ENCODE results near the gene NLRP4. TPM values are rescaled to one million over a fixed set of nuclear protein-coding genes. Genes with fewer than 3 reads are reported as not detected.

The NLRP4 gene
- total and polyA plus RNA-seq, 2 of the 4 experiments (the other 2 are of a cell fraction), result not detected

DNA sequence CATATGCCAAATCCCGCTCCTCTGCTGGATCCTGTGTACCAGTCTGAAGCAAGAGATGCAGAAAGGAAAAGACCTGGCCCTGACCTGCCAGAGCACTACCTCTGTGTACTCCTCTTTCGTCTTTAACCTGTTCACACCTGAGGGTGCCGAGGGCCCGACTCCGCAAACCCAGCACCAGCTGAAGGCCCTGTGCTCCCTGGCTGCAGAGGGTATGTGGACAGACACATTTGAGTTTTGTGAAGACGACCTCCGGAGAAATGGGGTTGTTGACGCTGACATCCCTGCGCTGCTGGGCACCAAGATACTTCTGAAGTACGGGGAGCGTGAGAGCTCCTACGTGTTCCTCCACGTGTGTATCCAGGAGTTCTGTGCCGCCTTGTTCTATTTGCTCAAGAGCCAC is 22.1 kb downstream of the NLRP4 start:
- no peak overlapping the region for H3K4ac ChIP-seq (ENCODE audit: low read depth, low read length)
- dilution Hi-C loops (cut with HindIII; ENCODE audit: low sequenced_read_pairs, unreplicated experiment) (no loop called here), in situ Hi-C loops (cut with MboI; ENCODE audit: low sequenced_read_pairs) (no loop called here)

More for the DNA sequence above, 22.1 kb downstream of the NLRP4 start:
- H3K14ac ChIP-seq (replicated peaks; ENCODE audit: low read depth, low read length), result no peak overlapping the region
- no peak overlapping the region for H2AFZ ChIP-seq (replicated peaks; ENCODE audit: low read length, poor library complexity)
- no peak overlapping the region for H2BK120ac ChIP-seq (ENCODE audit: low read depth, low read length)
- H4K20me1 ChIP-seq (ENCODE audit: insufficient read depth, low read length), result no peaks in the 10 kb centered on the region
- H2AK9ac ChIP-seq (replicated peaks; ENCODE audit: low read depth, low read length, poor library complexity), result no peak overlapping the region
- ATAC-seq (ENCODE audit: low read depth) (no peak), DNase-seq (no peak)
- H3K27me3 ChIP-seq (ENCODE audit: control insufficient read depth, insufficient read depth, low read length), result no peaks in the 10 kb centered on the region
- intact Hi-C loops (cut with micrococcal nuclease), result no loop called here
- H2BK20ac ChIP-seq (ENCODE audit: low read depth, low read length), result no peak overlapping the region
- no peak overlapping the region for H3K56ac ChIP-seq (ENCODE audit: extremely low read depth, insufficient read depth, low read length)
- H2AK5ac ChIP-seq (ENCODE audit: low read depth, low read length), result no peak overlapping the region
- H3K4me3 ChIP-seq (ENCODE audit: insufficient read depth, low read depth, low read length), result no peak overlapping the region
- no peak overlapping the region for H3K23ac ChIP-seq (ENCODE audit: low read depth, low read length)
- no peaks in the 10 kb centered on the region for H3K9me1 ChIP-seq (ENCODE audit: insufficient read depth, low read length)
- ChIA-PET POLR2A (ENCODE audit: unreplicated experiment) (no interaction called here), CTCF (no interaction called here)
- H4K5ac ChIP-seq (ENCODE audit: low read depth, low read length), result no peak overlapping the region
- no peak overlapping the region for H3K9ac ChIP-seq (ENCODE audit: low read depth, low read length)
- no peak overlapping the region for H3K4me2 ChIP-seq (ENCODE audit: low read depth, low read length)
- H3K4me1 ChIP-seq (ENCODE audit: control insufficient read depth, insufficient read depth, low read length), result no peaks in the 10 kb centered on the region
- H3K36me3 ChIP-seq (ENCODE audit: control insufficient read depth, insufficient read depth, low read length), result no peaks in the 10 kb centered on the region
- no peak overlapping the region for H4K8ac ChIP-seq (ENCODE audit: low read depth in 2 of 2, low read length in 2 of 2)
- no peak overlapping the region for H2BK15ac ChIP-seq (ENCODE audit: low read depth, low read length)
- no TSS peak for BruUV-seq (replicated peaks)
- WGBS, 2 experiments (ENCODE audit: extremely low coverage in 2 of 2, insufficient read length in 1 of 2), result 79% methylated on average over 7 of the region's 14 CpGs; no CpG with 5 or more reads in 1 of the 2 experiments
- no peak overlapping the region for H2BK5ac ChIP-seq (ENCODE audit: low read depth, low read length, poor library complexity, severe bottlenecking)
- H4K91ac ChIP-seq (ENCODE audit: insufficient read depth, low read depth, low read length), result no peak overlapping the region
- TF ChIP-seq RFX5 (IDR thresholded peaks at IDR 0.05; ENCODE audit: low read depth, low read length) (no peak), MAZ (IDR thresholded peaks at IDR 0.05; ENCODE audit: borderline replicate concordance, low read depth, low read length) (no peak), MXI1 (IDR thresholded peaks at IDR 0.05; ENCODE audit: borderline replicate concordance, low read depth, low read length) (no peak), POLR2A (IDR thresholded peaks at IDR 0.05; ENCODE audit: low read depth, low read length) (no peak), CEBPB (IDR thresholded peaks at IDR 0.05; ENCODE audit: low read depth, low read length) (no peak), CHD1 (IDR thresholded peaks at IDR 0.05; ENCODE audit: low read depth, low read length) (no peak), ELK1 (IDR thresholded peaks at IDR 0.05; ENCODE audit: borderline replicate concordance, low read depth, low read length) (no peak), NFE2L2 (IDR thresholded peaks at IDR 0.05; ENCODE audit: low read depth, low read length) (no peak)
- TF ChIP-seq, protein P1, sequence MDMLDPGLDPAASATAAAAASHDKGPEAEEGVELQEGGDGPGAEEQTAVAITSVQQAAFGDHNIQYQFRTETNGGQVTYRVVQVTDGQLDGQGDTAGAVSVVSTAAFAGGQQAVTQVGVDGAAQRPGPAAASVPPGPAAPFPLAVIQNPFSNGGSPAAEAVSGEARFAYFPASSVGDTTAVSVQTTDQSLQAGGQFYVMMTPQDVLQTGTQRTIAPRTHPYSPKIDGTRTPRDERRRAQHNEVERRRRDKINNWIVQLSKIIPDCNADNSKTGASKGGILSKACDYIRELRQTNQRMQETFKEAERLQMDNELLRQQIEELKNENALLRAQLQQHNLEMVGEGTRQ (IDR thresholded peaks at IDR 0.05; ENCODE audit: low read depth, low read length), result no peak
- no peak overlapping the region for H3K27ac ChIP-seq (ENCODE audit: insufficient read depth, low read length)
- H3K18ac ChIP-seq (ENCODE audit: low read depth, low read length), result no peak overlapping the region
- peaks cover 40% of the 10 kb centered on the region for H3K9me3 ChIP-seq (ENCODE audit: control insufficient read depth, insufficient read depth, low read length)
- H3K79me1 ChIP-seq (ENCODE audit: low read depth in 1 of 2, low read length in 2 of 2), result no peaks in the 10 kb centered on the region
